Activated T-cell treated with anti-CD3 and anti-CD28 coated beads, Interleukin-2, amount 50 U/mL, for 72 hours (primary cell): ENCODE measurements around the gene RAB9A. TPM values are rescaled to one million over a fixed set of nuclear protein-coding genes. Genes with fewer than 3 reads are reported as not detected.
A peak's percentile ranks its signal among the peaks of the same experiment; 100 is the strongest.

Source experiments
- ATAC-seq, 2 donors: fragments of 150-1000 bp; cut with Tn5 transposase; replicated peaks in 1 of 2; 2 replicates each; pipeline ENCODE4 v1.10.0; 2021; ENCODE audit warnings: moderate library complexity in 2 of 2, mild to moderate bottlenecking in 1 of 2
- DNase-seq, 2 donors: peaks; one replicate each; pipeline ENCODE4 v3.0.0; 2021 to 2022; ENCODE audit warnings: mixed read lengths in 1 of 2
- H3K27ac Mint-ChIP-seq: one replicate; pipeline ENCODE4 v1.8.0; 2022; ENCODE audit warnings: mild to moderate bottlenecking, moderate library complexity, mixed read lengths
- H3K27me3 Mint-ChIP-seq: one replicate; pipeline ENCODE4 v1.8.0; 2022; ENCODE audit warnings: low read depth, mixed read lengths
- H3K36me3 Mint-ChIP-seq, 2 donors: one replicate each; pipeline ENCODE4 v1.8.0; 2022; ENCODE audit warnings: mixed read lengths in 2 of 2, mild to moderate bottlenecking in 1 of 2; ENCODE audit not compliant: insufficient read depth in 2 of 2
- H3K4me1 Mint-ChIP-seq: one replicate; pipeline ENCODE4 v1.8.0; 2022; ENCODE audit warnings: low read depth, mixed read lengths
- H3K4me3 Mint-ChIP-seq, 2 donors: one replicate each; pipeline ENCODE4 v1.8.0; 2022; ENCODE audit warnings: mild to moderate bottlenecking in 2 of 2, mixed read lengths in 2 of 2, moderate library complexity in 2 of 2
- H3K9me3 Mint-ChIP-seq, 2 donors: one replicate each; pipeline ENCODE4 v1.8.0; 2022; ENCODE audit warnings: mixed read lengths in 2 of 2
- total RNA-seq, 2 donors: library from RNA; stranded (reverse); gene quantifications; one replicate each; pipeline ENCODE4 v1.2.3, GENCODE V29; 2022

RAB9A gene
- total RNA-seq, 2 donors from 2014 or later, result 56.0 to 71.6 TPM

GRCh38 chrX:13695601-13696115, 6.7 kb downstream of the RAB9A start:
- peak overlapping the region in 1 of 2 donors; percentile 47 for H3K4me3 Mint-ChIP-seq
- H3K4me1 Mint-ChIP-seq, result peaks cover 63% of the 10 kb centered on the region
- no peak for DNase-seq
- peak overlapping the region; percentile 22 for H3K27ac Mint-ChIP-seq
- no peaks in the 10 kb centered on the region for H3K9me3 Mint-ChIP-seq
- H3K27me3 Mint-ChIP-seq, result peaks cover 32% of the 10 kb centered on the region
- no peak for ATAC-seq
- H3K36me3 Mint-ChIP-seq, result peaks cover 12 to 28% of the 10 kb centered on the region in 2 donors

DNA sequence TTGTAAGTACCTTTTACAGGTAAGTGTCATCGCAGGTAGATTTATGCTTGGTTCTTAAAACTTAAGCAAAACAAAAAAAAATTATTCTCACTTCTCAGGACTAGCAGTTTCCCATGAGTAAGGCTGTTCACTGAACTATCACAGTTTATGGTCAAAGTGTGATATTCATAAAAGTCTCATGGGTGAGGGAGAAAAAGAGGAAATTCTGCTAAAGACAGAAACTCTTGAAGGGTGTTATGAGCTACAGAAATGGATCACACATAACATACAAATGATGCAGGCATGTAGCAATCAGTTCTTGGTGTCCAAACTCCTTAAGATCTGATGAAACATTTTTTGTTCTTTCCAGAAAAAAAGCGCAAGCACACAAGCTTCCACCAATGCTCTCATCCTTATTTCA, 8.5 kb downstream of the RAB9A start:
- Mint-ChIP-seq H3K4me1 (peaks cover 58% of the 10 kb centered on the region), H3K27me3 (peaks cover 26% of the 10 kb centered on the region), H3K27ac (peak overlapping the region; percentile 67), H3K9me3 (no peaks in the 10 kb centered on the region), H3K36me3 (peaks cover 12 to 24% of the 10 kb centered on the region in 2 donors), H3K4me3 (peak overlapping the region in 1 of 2 donors; percentile 55)
- peak in 1 of 2 donors; percentile 32 for ATAC-seq
- no peak for DNase-seq

DNA sequence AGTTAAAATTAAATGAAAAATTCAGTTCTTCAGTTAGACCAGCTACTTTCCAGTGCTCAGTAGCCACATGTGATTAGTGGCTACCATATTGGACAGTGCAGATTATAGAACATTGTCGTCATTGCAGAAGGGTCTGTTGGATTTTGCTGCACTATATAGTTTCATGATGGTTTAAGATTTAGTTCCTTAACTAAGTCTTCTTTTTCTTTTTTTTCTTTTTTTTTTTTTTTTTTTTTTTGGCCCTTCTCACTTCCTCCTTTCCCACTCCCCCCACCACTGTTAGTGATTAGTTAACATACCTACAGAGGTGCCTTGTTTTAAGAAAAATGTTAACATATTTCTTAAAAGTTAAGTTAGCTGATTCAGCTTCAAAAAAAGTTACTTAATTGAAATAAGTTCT, 9.0 kb downstream of the RAB9A start:
- peaks cover 58% of the 10 kb centered on the region for H3K4me1 Mint-ChIP-seq
- no peak for ATAC-seq
- no peak overlapping the region for H3K27ac Mint-ChIP-seq
- no peaks in the 10 kb centered on the region for H3K9me3 Mint-ChIP-seq
- no peak for DNase-seq
- peaks cover 8 to 19% of the 10 kb centered on the region in 2 donors for H3K36me3 Mint-ChIP-seq
- no peak overlapping the region for H3K4me3 Mint-ChIP-seq
- peaks cover 21% of the 10 kb centered on the region for H3K27me3 Mint-ChIP-seq

GRCh38 chrX:13698432-13698831, 9.5 kb downstream of the RAB9A start:
- no peaks in the 10 kb centered on the region for H3K9me3 Mint-ChIP-seq
- ATAC-seq (no peak), DNase-seq (no peak)
- H3K4me1 Mint-ChIP-seq, result peaks cover 57% of the 10 kb centered on the region
- no peak overlapping the region for H3K4me3 Mint-ChIP-seq
- H3K36me3 Mint-ChIP-seq, result peaks cover 6 to 16% of the 10 kb centered on the region in 2 donors
- peaks cover 16% of the 10 kb centered on the region for H3K27me3 Mint-ChIP-seq
- H3K27ac Mint-ChIP-seq, result peak overlapping the region; percentile 81

GRCh38 chrX:13699183-13699826, 10.4 kb downstream of the RAB9A start:
- Mint-ChIP-seq H3K4me1 (peaks cover 60% of the 10 kb centered on the region), H3K36me3 (peaks cover 6 to 15% of the 10 kb centered on the region in 2 donors), H3K27ac (no peak overlapping the region), H3K4me3 (peak overlapping the region in 1 of 2 donors; percentile 44), H3K9me3 (no peaks in the 10 kb centered on the region), H3K27me3 (peaks cover 11% of the 10 kb centered on the region)
- DNase-seq (no peak), ATAC-seq (peak in 1 of 2 donors; percentile 66)

GRCh38 chrX:13700380-13700779, 11.5 kb downstream of the RAB9A start:
- Mint-ChIP-seq H3K36me3 (peaks cover 6 to 14% of the 10 kb centered on the region in 2 donors), H3K4me1 (peaks cover 55% of the 10 kb centered on the region), H3K27me3 (peaks cover 8% of the 10 kb centered on the region), H3K4me3 (no peak overlapping the region), H3K27ac (no peak overlapping the region), H3K9me3 (no peaks in the 10 kb centered on the region)
- DNase-seq (no peak), ATAC-seq (no peak)

DNA sequence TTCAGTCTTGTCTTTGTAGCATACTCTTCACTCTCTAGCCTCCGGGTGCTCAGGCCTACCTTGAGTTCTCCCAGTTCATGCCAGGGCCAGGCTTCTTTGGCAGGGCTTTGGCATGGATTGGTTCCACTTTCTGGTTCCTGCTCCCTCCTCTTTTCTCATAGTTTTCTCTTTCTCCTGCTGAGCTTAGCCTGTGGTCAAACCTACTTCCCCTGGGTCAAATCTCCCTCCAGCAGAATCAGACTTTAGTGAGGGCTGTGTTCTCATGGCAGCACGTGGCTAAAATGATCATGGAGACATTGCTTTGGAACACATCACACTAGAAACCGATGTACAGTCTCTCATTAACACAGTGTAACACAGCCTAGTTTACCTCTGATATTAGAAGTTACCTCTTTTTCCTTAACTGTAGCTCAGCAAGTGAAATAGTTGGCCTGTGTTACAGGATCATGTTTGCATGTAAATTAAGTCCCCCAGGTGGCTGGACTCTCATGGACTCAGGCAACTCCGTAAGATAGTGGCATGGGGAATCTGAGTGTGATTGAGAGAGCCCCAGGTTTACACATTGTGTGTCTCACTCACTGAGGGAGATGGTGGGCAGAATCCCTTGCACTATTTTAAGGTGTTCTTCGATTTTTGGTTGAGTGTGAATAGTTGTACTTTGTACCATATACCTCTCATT, 13.3 kb downstream of the RAB9A start:
- H3K4me1 Mint-ChIP-seq, result peaks cover 51% of the 10 kb centered on the region
- H3K27me3 Mint-ChIP-seq, result peaks cover 6% of the 10 kb centered on the region
- DNase-seq (no peak), ATAC-seq (no peak)
- no peaks in the 10 kb centered on the region for H3K9me3 Mint-ChIP-seq
- H3K36me3 Mint-ChIP-seq, result peaks cover 6 to 12% of the 10 kb centered on the region in 2 donors
- peak overlapping the region in 1 of 2 donors; percentile 31 for H3K4me3 Mint-ChIP-seq
- peak overlapping the region; percentile 66 for H3K27ac Mint-ChIP-seq

DNA sequence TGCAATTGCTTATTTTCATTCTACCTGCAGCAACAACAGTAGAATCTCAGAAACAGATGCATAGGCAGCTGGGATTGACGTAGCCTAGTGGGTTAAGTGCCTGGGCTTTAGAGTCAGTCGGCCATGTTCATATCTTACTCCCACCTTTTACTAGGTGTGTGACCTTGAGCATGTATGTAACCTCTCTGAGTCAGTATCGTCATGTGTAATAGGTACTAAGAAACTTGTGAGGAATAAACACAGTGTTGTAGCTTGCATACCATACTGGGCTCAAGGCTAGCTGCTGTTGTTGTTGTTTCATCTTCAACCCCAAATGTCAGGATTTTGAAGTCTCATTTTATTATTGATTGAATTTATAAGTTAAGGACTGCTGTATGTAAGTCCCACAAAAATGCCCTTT, 14.2 kb downstream of the RAB9A start:
- ATAC-seq, result peak; percentile 66 to 71

GRCh38 chrX:13703589-13703988, 14.7 kb downstream of the RAB9A start:
- Mint-ChIP-seq H3K4me3 (peak overlapping the region in 1 of 2 donors; percentile 60), H3K4me1 (peaks cover 47% of the 10 kb centered on the region), H3K9me3 (no peaks in the 10 kb centered on the region), H3K36me3 (peaks cover 6 to 14% of the 10 kb centered on the region in 2 donors), H3K27me3 (peaks cover 6% of the 10 kb centered on the region), H3K27ac (peak overlapping the region; percentile 85)
- peak; percentile 47 to 64 for ATAC-seq
- DNase-seq, result no peak

More for the DNA sequence above, 14.2 kb downstream of the RAB9A start:
- no peak for DNase-seq
- Mint-ChIP-seq H3K27me3 (peaks cover 6% of the 10 kb centered on the region), H3K4me1 (peaks cover 51% of the 10 kb centered on the region), H3K27ac (peak overlapping the region; percentile 41), H3K9me3 (no peaks in the 10 kb centered on the region), H3K4me3 (peak overlapping the region in 1 of 2 donors; percentile 31), H3K36me3 (peaks cover 6 to 14% of the 10 kb centered on the region in 2 donors)

GRCh38 chrX:13711141-13711540, 22.2 kb downstream of the RAB9A start:
- Mint-ChIP-seq H3K4me3 (no peak overlapping the region), H3K27me3 (peaks cover 14% of the 10 kb centered on the region), H3K9me3 (no peaks in the 10 kb centered on the region), H3K36me3 (peaks cover 4 to 21% of the 10 kb centered on the region in 2 donors), H3K4me1 (peaks cover 12% of the 10 kb centered on the region), H3K27ac (no peak overlapping the region)
- ATAC-seq (no peak), DNase-seq (no peak)

DNA sequence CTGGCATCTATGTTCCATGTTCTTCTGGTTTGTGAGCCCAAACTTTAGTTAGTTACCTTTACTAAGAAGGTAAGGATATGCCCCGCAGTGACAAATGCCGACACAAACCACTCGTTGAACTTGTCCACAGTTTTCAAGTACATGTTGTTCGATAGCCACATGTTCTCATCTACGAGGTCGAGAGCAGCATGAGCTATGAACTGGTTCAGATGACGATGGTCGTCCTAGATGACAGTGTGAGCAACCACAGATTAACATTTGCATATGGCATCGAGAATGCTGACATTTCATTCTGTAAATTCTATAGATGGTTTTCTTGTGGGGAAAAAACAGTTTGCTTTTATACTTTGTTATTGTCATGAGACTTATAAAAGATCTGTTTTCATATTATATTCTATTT, 27.5 kb downstream of the RAB9A start:
- Mint-ChIP-seq H3K36me3 (peaks cover 9 to 26% of the 10 kb centered on the region in 2 donors), H3K9me3 (no peaks in the 10 kb centered on the region), H3K27ac (peak overlapping the region; percentile 92), H3K4me3 (peak overlapping the region in 1 of 2 donors; percentile 62), H3K27me3 (peaks cover 5% of the 10 kb centered on the region), H3K4me1 (peaks cover 9% of the 10 kb centered on the region)
- no peak for DNase-seq
- ATAC-seq, result peak; percentile 41 to 84

GRCh38 chrX:13716905-13717304, 28.0 kb downstream of the RAB9A start:
- no peak for DNase-seq
- ATAC-seq, result peak in 1 of 2 donors; percentile 64
- peaks cover 6% of the 10 kb centered on the region for H3K4me1 Mint-ChIP-seq
- H3K9me3 Mint-ChIP-seq, result no peaks in the 10 kb centered on the region
- H3K27ac Mint-ChIP-seq, result peak overlapping the region; percentile 63
- peaks cover 8 to 22% of the 10 kb centered on the region in 2 donors for H3K36me3 Mint-ChIP-seq
- no peak overlapping the region for H3K4me3 Mint-ChIP-seq
- H3K27me3 Mint-ChIP-seq, result peaks cover 2% of the 10 kb centered on the region

GRCh38 chrX:13717700-13718472, 29.0 kb downstream of the RAB9A start:
- no peak overlapping the region for H3K27ac Mint-ChIP-seq
- peaks cover 9 to 22% of the 10 kb centered on the region in 2 donors for H3K36me3 Mint-ChIP-seq
- DNase-seq (no peak), ATAC-seq (no peak)
- no peaks in the 10 kb centered on the region for H3K9me3 Mint-ChIP-seq
- H3K27me3 Mint-ChIP-seq, result no peaks in the 10 kb centered on the region
- H3K4me3 Mint-ChIP-seq, result no peak overlapping the region
- peaks cover 3% of the 10 kb centered on the region for H3K4me1 Mint-ChIP-seq
